Measurements from ENCODE around the gene YIPF6. TPM values are rescaled to one million over a fixed set of nuclear protein-coding genes. Genes with fewer than 3 reads are reported as not detected.
A peak's percentile ranks its signal among the peaks of the same experiment; 100 is the strongest.

Gene YIPF6, protein sequence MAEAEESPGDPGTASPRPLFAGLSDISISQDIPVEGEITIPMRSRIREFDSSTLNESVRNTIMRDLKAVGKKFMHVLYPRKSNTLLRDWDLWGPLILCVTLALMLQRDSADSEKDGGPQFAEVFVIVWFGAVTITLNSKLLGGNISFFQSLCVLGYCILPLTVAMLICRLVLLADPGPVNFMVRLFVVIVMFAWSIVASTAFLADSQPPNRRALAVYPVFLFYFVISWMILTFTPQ
- total RNA-seq (10 to 100 TPM; 16.0 to 31.7 (median 28.3) TPM), polyA plus RNA-seq (10 to 100 TPM in 1 of 2 donors, 1 to 10 TPM in 1; 8.6 to 23.5 TPM)
- long read RNA-seq, donor 1, full-length matches to known transcripts, result 68 of 86 reads
- long read RNA-seq, donor 1, partial matches to known transcripts, result 9 of 86 reads
- long read RNA-seq, donor 1, other reads (novel, unspliced or antisense), result 9 of 86 reads
- long read RNA-seq, donor 2, full-length matches to known transcripts, result 19 of 25 reads
- long read RNA-seq, donor 2, partial matches to known transcripts, result 6 of 25 reads
- long read RNA-seq, donor 2, other reads (novel, unspliced or antisense), result 0 of 25 reads
- long read RNA-seq, donor 3, full-length matches to known transcripts, result 21 of 27 reads
- long read RNA-seq, donor 3, partial matches to known transcripts, result 1 of 27 reads
- long read RNA-seq, donor 3, other reads (novel, unspliced or antisense), result 5 of 27 reads

DNA sequence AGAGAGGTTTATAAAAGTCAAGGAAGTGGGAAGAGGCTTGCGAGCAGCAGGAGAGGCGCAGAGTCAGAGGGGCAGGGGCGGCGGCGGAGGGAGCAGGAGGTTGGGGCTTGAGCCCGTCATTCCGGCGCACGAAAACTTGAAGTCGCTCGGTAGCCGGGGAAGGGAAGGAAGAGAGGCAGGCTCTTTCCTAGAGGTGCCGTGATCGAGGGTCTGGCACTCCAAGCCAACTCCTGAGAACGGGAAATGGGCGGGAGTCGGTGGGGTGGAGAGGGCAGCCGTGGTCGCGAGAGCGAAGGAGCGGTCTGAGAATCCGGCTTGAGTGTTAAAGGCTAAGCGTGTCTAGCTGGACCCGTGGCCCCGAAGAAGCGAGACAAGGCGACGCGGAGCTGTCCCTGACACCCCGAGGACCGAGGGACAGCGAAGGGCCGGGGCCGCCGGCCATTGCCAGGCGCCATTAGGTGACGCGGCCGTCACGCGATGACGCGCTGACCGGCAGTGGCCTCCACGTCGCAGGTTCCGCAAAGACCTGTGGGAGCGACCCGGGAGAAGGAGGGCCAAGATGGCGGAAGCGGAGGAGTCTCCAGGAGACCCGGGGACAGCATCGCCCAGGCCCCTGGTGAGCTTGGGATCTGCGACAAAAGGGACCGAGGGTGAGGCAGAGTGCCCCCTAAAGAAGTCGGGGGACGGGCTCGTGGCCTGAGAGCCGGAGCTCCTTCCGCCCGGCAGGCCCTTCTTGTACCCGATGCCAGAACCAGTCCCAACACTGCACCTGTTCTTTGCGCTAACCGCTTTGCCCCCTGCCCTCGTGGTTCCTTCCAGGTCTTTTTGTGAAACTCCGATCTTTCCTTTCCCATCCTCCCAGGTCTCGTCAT lies at the start of gene YIPF6:
YIPF6 (plus strand) TSS at position 544 of the 872 bp plus-strand sequence; CDS start at position 560, 16 bp downstream.
- TF ChIP-seq EP300 (IDR thresholded peaks at IDR 0.05) (no peak), POLR2A (IDR thresholded peaks at IDR 0.05) (peak; percentile 72)
- TF ChIP-seq, protein P1, sequence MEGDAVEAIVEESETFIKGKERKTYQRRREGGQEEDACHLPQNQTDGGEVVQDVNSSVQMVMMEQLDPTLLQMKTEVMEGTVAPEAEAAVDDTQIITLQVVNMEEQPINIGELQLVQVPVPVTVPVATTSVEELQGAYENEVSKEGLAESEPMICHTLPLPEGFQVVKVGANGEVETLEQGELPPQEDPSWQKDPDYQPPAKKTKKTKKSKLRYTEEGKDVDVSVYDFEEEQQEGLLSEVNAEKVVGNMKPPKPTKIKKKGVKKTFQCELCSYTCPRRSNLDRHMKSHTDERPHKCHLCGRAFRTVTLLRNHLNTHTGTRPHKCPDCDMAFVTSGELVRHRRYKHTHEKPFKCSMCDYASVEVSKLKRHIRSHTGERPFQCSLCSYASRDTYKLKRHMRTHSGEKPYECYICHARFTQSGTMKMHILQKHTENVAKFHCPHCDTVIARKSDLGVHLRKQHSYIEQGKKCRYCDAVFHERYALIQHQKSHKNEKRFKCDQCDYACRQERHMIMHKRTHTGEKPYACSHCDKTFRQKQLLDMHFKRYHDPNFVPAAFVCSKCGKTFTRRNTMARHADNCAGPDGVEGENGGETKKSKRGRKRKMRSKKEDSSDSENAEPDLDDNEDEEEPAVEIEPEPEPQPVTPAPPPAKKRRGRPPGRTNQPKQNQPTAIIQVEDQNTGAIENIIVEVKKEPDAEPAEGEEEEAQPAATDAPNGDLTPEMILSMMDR (IDR thresholded peaks at IDR 0.05), result no peak
- Histone ChIP-seq H3K36me3 (no peaks in the 10 kb centered on the region), H3K27ac (peak within 1 kb of the TSS; percentile 76 to 91), H3K4me3 (peak within 1 kb of the TSS; percentile 73), H3K9me3 (no peaks in the 10 kb centered on the region), H3K27me3 (no peaks in the 10 kb centered on the region), H3K4me1 (ENCODE audit: insufficient read depth) (no peaks in the 10 kb centered on the region)
- DNase-seq, result peak; percentile 71 to 81 (median 77)
- WGBS, 3 donors, result 30 to 39% (median 33%) methylated on average over 66 to 68 of the region's 68 CpGs
- intact Hi-C loops (cut with DNase I), result no loop called here

DNA sequence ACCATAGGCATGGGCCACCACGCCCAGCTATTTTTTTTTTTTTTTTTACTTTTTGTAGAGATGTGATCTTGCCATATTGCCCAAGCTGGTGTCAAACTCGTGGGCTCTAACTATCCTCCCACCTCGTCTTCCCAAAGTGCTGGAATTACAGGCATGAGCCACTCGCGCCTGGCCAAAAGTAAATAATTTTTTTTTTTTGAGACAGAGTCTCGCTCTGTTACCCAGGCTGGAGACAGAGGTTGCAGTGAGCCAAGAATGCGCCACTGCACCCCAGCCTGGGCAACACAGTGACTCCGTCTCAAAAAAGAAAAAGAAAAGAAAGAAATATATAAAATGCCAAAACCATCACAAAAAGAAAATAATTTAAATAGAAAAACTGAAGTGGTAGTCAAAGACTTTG lies 47.1 kb upstream of the YIPF6 start:
- TF ChIP-seq POLR2A (IDR thresholded peaks at IDR 0.05), result no peak
- TF ChIP-seq, protein P1 (IDR thresholded peaks at IDR 0.05), result no peak
- Histone ChIP-seq H3K27me3 (no peaks in the 10 kb centered on the region), H3K36me3 (no peaks in the 10 kb centered on the region), H3K27ac (no peak overlapping the region), H3K4me3 (no peak overlapping the region), H3K9me3 (no peaks in the 10 kb centered on the region), H3K4me1 (ENCODE audit: insufficient read depth) (no peaks in the 10 kb centered on the region)
- 48 to 66% (median 56%) methylated on average over 8 of the region's 8 CpGs for WGBS, 3 donors
- intact Hi-C loops (cut with DNase I), result no loop called here
- DNase-seq, result no peak

DNA sequence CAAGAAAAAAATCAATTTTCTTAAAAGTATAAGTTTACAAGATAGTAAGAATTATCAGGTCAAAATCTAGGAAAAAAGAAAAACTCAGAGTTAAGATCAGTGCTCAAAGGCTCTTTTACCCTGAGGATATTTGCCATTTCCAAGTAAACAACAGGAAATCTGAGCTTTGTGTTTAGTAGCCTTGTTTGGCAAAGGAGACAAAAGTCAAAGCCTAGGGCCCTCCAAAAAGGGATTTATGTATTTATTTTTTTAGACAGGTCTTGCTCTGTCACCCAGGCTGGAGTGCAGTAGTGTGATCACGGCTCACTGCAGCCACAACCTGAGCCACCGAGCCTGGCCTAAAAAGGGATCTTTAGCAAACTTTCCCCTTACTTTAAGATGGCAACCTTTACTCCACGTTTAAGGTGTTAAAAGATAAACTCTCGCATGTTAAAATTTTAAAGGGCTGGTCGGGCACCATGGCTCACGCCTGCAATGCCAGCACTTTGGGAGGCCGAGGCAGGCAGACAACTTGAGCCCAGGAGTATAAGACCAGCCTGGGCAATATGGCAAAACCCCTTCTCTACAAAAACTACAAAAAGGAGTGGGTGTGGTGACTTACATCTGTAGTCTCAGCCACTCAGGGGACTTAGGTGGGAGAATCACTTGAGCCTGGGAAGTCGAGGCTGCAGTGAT lies 44.2 kb upstream of the YIPF6 start:
- intact Hi-C loops (cut with DNase I), result no loop called here
- H3K4me1 ChIP-seq (ENCODE audit: insufficient read depth), result no peaks in the 10 kb centered on the region
- no peak overlapping the region for H3K27ac ChIP-seq
- H3K36me3 ChIP-seq, result no peaks in the 10 kb centered on the region
- no peak for DNase-seq
- no peak for TF ChIP-seq POLR2A (IDR thresholded peaks at IDR 0.05)
- TF ChIP-seq, protein P1 (IDR thresholded peaks at IDR 0.05), result no peak
- TF ChIP-seq EP300 (IDR thresholded peaks at IDR 0.05), result no peak
- 72 to 77% (median 76%) methylated on average over 8 of the region's 8 CpGs for WGBS, 3 donors
- H3K9me3 ChIP-seq, result no peaks in the 10 kb centered on the region
- H3K4me3 ChIP-seq, result no peak overlapping the region
- H3K27me3 ChIP-seq, result no peaks in the 10 kb centered on the region

DNA sequence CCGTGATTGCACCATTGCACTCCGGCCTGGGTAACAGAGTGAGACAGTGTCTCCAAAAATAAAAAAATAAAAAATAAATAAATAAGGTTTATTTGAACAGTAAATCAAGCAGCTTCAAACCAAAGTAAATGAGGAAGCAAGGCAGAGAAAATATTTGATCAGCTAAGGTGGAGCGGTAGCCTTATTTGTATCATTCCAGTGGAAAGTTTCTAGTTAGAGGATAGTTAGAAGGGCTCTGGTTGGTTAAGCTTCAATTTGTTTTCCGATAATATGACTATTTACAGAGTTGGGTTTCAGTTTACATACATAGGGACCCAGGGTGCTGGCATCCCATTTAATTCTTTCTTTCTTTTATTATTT lies 43.7 kb upstream of the YIPF6 start:
- no peak for DNase-seq
- Histone ChIP-seq H3K36me3 (no peaks in the 10 kb centered on the region), H3K27me3 (no peaks in the 10 kb centered on the region), H3K4me3 (no peak overlapping the region), H3K4me1 (ENCODE audit: insufficient read depth) (no peaks in the 10 kb centered on the region), H3K9me3 (no peaks in the 10 kb centered on the region), H3K27ac (no peak overlapping the region)
- 87 to 90% (median 89%) methylated on average over 4 of the region's 4 CpGs for WGBS, 3 donors
- TF ChIP-seq POLR2A (IDR thresholded peaks at IDR 0.05), result no peak
- TF ChIP-seq, protein P1 (IDR thresholded peaks at IDR 0.05), result no peak
- no peak for TF ChIP-seq EP300 (IDR thresholded peaks at IDR 0.05)
- intact Hi-C loops (cut with DNase I), result no loop called here

All from ovary (tissue), 10 donors.